ENCODE data around the gene GCLC. TPM values are rescaled to one million over a fixed set of nuclear protein-coding genes. Genes with fewer than 3 reads are reported as not detected.
A peak's percentile ranks its signal among the peaks of the same experiment; 100 is the strongest.

Gene GCLC
- total and polyA plus RNA-seq, 2 experiments from 2014 or later = 16.9 to 40.3 TPM

- DNase-seq (ENCODE audit: low spot score) = no peak
- H3K27me3 ChIP-seq (ENCODE audit: insufficient read depth) = no peaks in the 10 kb centered on the region
- TF ChIP-seq REST (IDR thresholded peaks at IDR 0.05; ENCODE audit: unreplicated experiment) (no peak), EZH2phosphoT487 (IDR thresholded peaks at IDR 0.05; ENCODE audit: unreplicated experiment) (no peak), ETS1 (IDR thresholded peaks at IDR 0.05) (no peak)
- Mint-ChIP-seq H3K4me1 (peaks cover 4% of the 10 kb centered on the region; the same call in 2 of the 3 replicates), H3K4me3 (no peak overlapping the region), H3K36me3 (ENCODE audit: low read depth) (peaks cover 26% of the 10 kb centered on the region), H3K27me3 (ENCODE audit: insufficient read depth, low read depth, poor library complexity) (no peaks in the 10 kb centered on the region), H3K9me3 (no peaks in the 10 kb centered on the region), H3K27ac (no peak overlapping the region; the same call in 1 of the 2 replicates)
- no peaks in the 10 kb centered on the region for H3K9me2 ChIP-seq (ENCODE audit: insufficient read depth)
- no peak overlapping the region for H3K4me3 ChIP-seq
- H3K36me3 ChIP-seq (ENCODE audit: insufficient read depth) = peaks cover 14% of the 10 kb centered on the region
- H3K79me2 ChIP-seq (replicated peaks; ENCODE audit: insufficient read depth) = no peaks in the 10 kb centered on the region
- H3F3A ChIP-seq (replicated peaks; ENCODE audit: low read depth) = no peaks in the 10 kb centered on the region
- peaks cover 2% of the 10 kb centered on the region; the same call in 1 of the 2 replicates for H4K20me1 ChIP-seq (replicated peaks; ENCODE audit: insufficient read depth)
- no peak overlapping the region for H2AFZ ChIP-seq
- no peak overlapping the region for H3K4me2 ChIP-seq
- H3K27ac ChIP-seq (ENCODE audit: low read depth) = no peak overlapping the region
- H3K4me1 ChIP-seq (ENCODE audit: insufficient read depth) = 0 out of 2 replicates have a peak, but pooled peaks cover 2% of the 10 kb centered on the region
- no peak for ATAC-seq
Observed at GRCh38 chr6:53497905-53498304, 47.0 kb downstream of the GCLC start.

GRCh38 chr6:53496797-53497375, 48.0 kb downstream of the GCLC start:
- H3K4me1 Mint-ChIP-seq = peaks cover 5% of the 10 kb centered on the region; the same call in 2 of the 3 replicates
- H3K27me3 Mint-ChIP-seq (ENCODE audit: insufficient read depth, low read depth, poor library complexity) = no peaks in the 10 kb centered on the region
- DNase-seq (ENCODE audit: low spot score) (no peak), ATAC-seq (no peak)
- Histone ChIP-seq H3K79me2 (replicated peaks; ENCODE audit: insufficient read depth) (no peaks in the 10 kb centered on the region), H2AFZ (no peak overlapping the region), H3K4me1 (ENCODE audit: insufficient read depth) (0 out of 2 replicates have a peak, but pooled peaks cover 2% of the 10 kb centered on the region), H3K27me3 (ENCODE audit: insufficient read depth) (no peaks in the 10 kb centered on the region), H3K4me3 (no peak overlapping the region), H3F3A (replicated peaks; ENCODE audit: low read depth) (no peaks in the 10 kb centered on the region), H3K36me3 (ENCODE audit: insufficient read depth) (peaks cover 11% of the 10 kb centered on the region), H3K4me2 (no peak overlapping the region), H4K20me1 (replicated peaks; ENCODE audit: insufficient read depth) (peaks cover 2% of the 10 kb centered on the region; the same call in 1 of the 2 replicates), H3K27ac (ENCODE audit: low read depth) (no peak overlapping the region), H3K9me2 (ENCODE audit: insufficient read depth) (no peaks in the 10 kb centered on the region)
- no peak overlapping the region for H3K4me3 Mint-ChIP-seq
- H3K36me3 Mint-ChIP-seq (ENCODE audit: low read depth) = peaks cover 25% of the 10 kb centered on the region
- H3K27ac Mint-ChIP-seq = peak overlapping the region; percentile 72; the same call in 1 of the 2 replicates
- TF ChIP-seq EZH2phosphoT487 (IDR thresholded peaks at IDR 0.05; ENCODE audit: unreplicated experiment) (no peak), REST (IDR thresholded peaks at IDR 0.05; ENCODE audit: unreplicated experiment) (no peak), ZNF331 (CRISPR knock-in tag; IDR thresholded peaks at IDR 0.05; ENCODE audit: low read depth) (no peak), CTCF (conservative IDR thresholded peaks at IDR 0.05; ENCODE audit: low read depth in 2 of 2) (no peak), NANOG (IDR thresholded peaks at IDR 0.05; ENCODE audit: borderline replicate concordance) (no peak), ZNF114 (CRISPR knock-in tag; IDR thresholded peaks at IDR 0.05) (no peak), POLR2AphosphoS5 (IDR thresholded peaks at IDR 0.05; ENCODE audit: low read depth) (no peak), JUNB (IDR thresholded peaks at IDR 0.05; ENCODE audit: unreplicated experiment) (no peak), STAT1 (IDR thresholded peaks at IDR 0.05; ENCODE audit: unreplicated experiment) (no peak), ETS1 (IDR thresholded peaks at IDR 0.05) (no peak), CREB1 (CRISPR knock-in tag; IDR thresholded peaks at IDR 0.05; ENCODE audit: low read depth) (no peak), EZH2 (IDR thresholded peaks at IDR 0.05; ENCODE audit: low read depth, unreplicated experiment) (no peak)
- no peaks in the 10 kb centered on the region for H3K9me3 Mint-ChIP-seq
